IPS-15b (cell line): ENCODE results near the gene ABCC10.
"Not testable (repeated sequence)": the region's sequence is repeated elsewhere in the genome, so short reads cannot be mapped to it uniquely, and the experiment has no call there.

ENCODE experiments used
- H3K27me3 ChIP-seq: one replicate; pipeline ENCODE4 v1.6.1; 2013; ENCODE audit warnings: low read length; ENCODE audit not compliant: control insufficient read depth, insufficient read depth
- H3K36me3 ChIP-seq: one replicate; pipeline ENCODE4 v1.6.1; 2013; ENCODE audit warnings: low read length; ENCODE audit not compliant: control insufficient read depth, insufficient read depth
- H3K4me1 ChIP-seq: one replicate; pipeline ENCODE4 v1.6.1; 2013; ENCODE audit warnings: mild to moderate bottlenecking, low read length; ENCODE audit not compliant: control insufficient read depth, insufficient read depth
- H3K4me3 ChIP-seq: one replicate; pipeline ENCODE4 v1.5.1; 2013; ENCODE audit warnings: low read depth, low read length
- H3K9ac ChIP-seq: one replicate; pipeline ENCODE4 v1.6.1; 2013; ENCODE audit warnings: low read depth, mild to moderate bottlenecking, low read length
- H3K9me3 ChIP-seq: one replicate; pipeline ENCODE4 v1.6.1; 2013; ENCODE audit warnings: mild to moderate bottlenecking, low read length; ENCODE audit not compliant: control insufficient read depth, insufficient read depth

Gene ABCC10

DNA sequence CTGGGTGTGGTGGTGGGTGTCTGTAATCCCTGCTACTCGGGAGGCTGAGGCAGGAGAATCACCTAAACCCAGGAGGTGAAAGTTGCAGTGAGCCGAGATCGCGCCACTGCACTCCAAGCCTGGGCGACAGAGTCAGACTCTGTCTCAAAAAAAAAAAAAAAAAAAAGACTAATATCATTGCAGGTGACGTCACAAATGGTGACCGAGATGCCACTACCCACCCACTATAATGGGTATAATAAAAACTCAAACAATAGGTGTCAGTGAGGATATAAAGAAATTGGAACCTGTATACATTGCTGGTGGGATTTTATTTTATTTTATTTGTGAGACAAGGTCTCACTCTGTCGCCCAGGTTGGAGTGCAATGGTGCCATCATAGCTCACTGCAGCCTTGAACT lies 12.1 kb upstream of the ABCC10 start:
- not testable (repeated sequence) for H3K4me3 ChIP-seq, H3K4me1 ChIP-seq, H3K9ac ChIP-seq, H3K36me3 ChIP-seq, H3K9me3 ChIP-seq, H3K27me3 ChIP-seq

DNA sequence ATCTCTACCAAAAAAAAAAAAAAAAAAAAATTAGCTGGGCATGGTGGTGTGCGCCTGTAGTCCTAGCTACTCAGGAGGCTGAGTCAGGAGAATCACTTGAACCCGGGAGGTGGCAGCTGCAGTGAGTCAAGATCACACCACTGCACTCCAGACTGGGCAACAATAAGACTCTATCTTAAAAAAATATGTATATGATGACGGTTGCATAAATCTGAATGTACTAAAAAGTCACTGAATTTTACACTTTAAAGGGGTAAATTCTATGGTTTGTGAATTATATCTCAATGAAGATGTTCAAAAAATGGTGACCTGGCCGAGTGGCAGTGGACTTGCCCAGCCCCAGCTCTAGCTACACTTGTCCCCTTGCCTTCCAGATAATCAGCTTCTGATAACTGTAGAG lies 10.4 kb upstream of the ABCC10 start:
- Histone ChIP-seq H3K9ac (no peak overlapping the region), H3K27me3 (no peaks in the 10 kb centered on the region), H3K4me1 (no peaks in the 10 kb centered on the region), H3K36me3 (no peaks in the 10 kb centered on the region), H3K4me3 (no peak overlapping the region), H3K9me3 (no peaks in the 10 kb centered on the region)

DNA sequence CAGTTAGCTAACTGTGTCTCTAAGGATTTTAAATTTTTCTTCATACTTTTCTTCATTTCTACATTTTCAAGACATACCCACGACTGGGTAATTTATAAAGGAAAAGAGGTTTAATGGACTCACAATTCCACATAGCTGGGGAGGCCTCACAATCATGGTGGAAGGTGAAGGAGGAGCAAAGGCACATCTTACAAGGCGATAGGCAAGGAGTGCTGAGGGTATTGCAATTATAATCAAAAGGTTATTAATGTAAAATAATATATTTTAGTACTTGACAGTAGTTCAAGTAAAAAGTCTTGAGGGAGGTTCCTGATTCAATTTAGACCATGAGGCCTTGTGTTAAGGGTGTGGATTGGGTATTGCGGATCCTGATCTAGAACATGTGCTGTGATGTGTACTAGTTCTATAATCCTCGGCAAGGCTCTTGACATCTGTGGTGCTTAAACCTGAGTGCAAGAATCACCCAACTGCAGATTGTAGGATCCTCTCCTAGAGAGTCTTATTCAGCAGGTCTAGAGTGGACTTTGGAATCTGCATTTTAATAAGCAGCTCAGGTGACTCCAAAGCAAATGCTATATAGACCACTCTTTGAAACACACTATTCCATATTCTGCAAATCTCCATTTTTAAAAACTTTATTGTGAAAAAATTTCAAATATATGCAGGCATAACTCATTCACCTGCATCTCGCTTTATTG lies 7.2 kb upstream of the ABCC10 start:
- Histone ChIP-seq H3K4me1 (no peaks in the 10 kb centered on the region), H3K36me3 (no peaks in the 10 kb centered on the region), H3K27me3 (no peaks in the 10 kb centered on the region), H3K9me3 (no peaks in the 10 kb centered on the region), H3K4me3 (no peak overlapping the region), H3K9ac (no peak overlapping the region)

DNA sequence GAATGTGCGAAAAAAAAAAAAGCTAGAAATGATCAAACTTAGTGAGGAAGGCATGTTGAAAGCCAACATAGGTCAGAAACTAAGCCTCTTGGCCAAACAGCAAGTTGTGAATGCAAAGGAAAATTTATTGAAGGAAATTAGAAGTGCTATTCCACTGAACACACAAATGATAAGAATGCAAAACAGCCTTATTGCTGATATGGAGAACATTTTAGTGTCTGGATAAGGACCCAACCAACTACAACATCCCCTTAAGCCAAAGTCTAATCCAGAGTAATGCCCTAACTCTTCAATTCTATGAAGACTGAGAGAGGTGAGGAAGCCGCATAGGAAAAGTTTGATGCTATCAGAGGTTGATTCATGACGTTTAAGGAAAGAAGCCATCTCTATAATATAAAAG lies 5.5 kb upstream of the ABCC10 start:
- H3K36me3 ChIP-seq = no peaks in the 10 kb centered on the region
- H3K4me3 ChIP-seq = no peak overlapping the region
- H3K9ac ChIP-seq = no peak overlapping the region
- H3K4me1 ChIP-seq = no peaks in the 10 kb centered on the region
- H3K9me3 ChIP-seq = no peaks in the 10 kb centered on the region
- H3K27me3 ChIP-seq = no peaks in the 10 kb centered on the region

DNA sequence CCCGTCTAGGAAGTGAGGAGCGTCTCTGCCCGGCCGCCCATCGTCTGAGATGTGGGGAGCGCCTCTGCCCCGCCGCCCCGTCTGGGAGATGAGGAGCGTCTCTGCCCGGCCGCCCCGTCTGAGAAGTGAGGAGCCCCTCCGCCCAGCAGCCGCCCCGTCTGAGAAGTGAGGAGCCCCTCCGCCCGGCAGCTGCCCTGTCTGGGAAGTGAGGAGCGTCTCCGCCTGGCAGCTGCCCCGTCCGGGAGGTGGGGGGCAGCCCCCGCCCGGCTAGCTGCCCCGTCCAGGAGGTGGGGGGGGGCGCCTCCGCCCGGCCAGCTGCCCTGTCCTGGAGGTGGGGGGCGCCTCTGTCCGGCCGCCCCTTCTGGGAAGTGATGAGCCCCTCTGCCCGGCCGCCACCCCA lies 2.3 kb upstream of the ABCC10 start:
- H3K36me3 ChIP-seq, H3K27me3 ChIP-seq, H3K9ac ChIP-seq, H3K4me1 ChIP-seq, H3K9me3 ChIP-seq, H3K4me3 ChIP-seq: not testable (repeated sequence)

DNA sequence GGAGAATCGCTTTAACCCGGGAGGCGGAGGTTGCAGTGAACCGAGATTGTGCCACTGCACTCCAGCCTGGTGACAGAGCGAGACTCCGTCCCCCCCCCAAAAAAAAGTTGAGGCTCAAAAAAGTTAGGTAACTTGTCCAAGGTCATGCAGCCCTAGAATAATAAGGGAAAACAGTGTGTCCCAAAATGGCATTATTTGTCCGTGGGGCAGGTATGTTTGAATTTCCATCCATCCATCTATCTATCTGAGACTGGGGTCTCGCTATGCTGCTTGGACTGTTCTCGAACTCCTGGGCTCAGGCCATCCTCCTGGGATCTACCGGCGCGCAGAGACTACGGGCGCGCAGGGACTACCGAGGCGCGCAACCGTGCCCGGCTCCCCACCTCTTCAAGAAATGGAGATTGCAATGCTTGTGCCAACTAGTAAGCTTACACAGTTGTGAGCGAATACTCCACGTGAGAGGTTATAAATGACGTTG lies 374 bp upstream of the ABCC10 start:
- Histone ChIP-seq H3K27me3 (no peaks in the 10 kb centered on the region), H3K9ac (peak overlapping the region; percentile 60), H3K4me1 (no peaks in the 10 kb centered on the region), H3K36me3 (peaks cover 1% of the 10 kb centered on the region), H3K9me3 (no peaks in the 10 kb centered on the region), H3K4me3 (peak overlapping the region; percentile 97)

DNA sequence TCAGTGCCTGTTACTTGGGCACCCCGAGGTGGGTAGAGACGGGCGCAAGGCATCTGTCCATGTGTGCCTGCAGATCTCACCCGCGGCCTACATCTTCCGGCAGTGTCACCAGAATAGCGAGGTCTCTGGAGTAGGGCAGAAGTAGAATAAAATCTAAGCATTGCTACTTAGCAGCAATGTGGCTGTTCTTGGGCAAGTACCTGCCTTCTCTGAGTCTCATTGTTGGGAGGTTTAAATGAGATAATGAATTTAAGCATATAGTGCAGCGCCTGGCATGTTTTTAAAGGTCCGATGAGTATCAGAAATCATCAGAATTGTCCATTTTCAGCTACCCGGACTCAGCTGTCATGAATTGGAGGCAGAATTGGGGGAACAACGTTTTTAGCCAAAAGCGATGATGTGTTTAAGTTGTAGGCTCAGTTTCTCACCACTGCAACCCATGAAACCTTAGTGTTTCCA lies 800 bp downstream of the ABCC10 start:
- no peaks in the 10 kb centered on the region for H3K9me3 ChIP-seq
- peak overlapping the region; percentile 91 for H3K9ac ChIP-seq
- H3K27me3 ChIP-seq = no peaks in the 10 kb centered on the region
- H3K36me3 ChIP-seq = peaks cover 8% of the 10 kb centered on the region
- no peaks in the 10 kb centered on the region for H3K4me1 ChIP-seq
- peak overlapping the region; percentile 97 for H3K4me3 ChIP-seq

DNA sequence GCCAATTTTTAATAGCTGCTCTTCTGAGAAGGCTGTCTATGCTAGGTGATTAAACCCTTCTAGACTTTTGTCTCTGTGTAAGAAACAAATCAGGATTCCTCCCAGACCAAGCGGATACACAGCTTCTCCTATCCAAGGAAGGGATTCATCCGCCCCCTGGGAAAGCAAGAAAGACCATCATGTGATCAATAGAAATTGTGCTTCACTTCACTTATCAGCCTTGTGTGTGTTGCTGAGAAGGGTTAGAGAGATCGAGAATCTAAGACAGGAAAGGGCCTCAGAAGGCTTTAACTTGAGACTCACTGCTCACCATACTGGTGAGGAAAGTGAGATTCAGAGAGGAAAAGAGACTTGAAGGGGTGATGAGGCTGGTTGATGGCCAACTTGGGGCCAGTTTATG lies 1.5 kb downstream of the ABCC10 start:
- Histone ChIP-seq H3K4me3 (peak overlapping the region; percentile 97), H3K9ac (no peak overlapping the region), H3K4me1 (no peaks in the 10 kb centered on the region), H3K9me3 (no peaks in the 10 kb centered on the region), H3K27me3 (no peaks in the 10 kb centered on the region), H3K36me3 (peaks cover 8% of the 10 kb centered on the region)

DNA sequence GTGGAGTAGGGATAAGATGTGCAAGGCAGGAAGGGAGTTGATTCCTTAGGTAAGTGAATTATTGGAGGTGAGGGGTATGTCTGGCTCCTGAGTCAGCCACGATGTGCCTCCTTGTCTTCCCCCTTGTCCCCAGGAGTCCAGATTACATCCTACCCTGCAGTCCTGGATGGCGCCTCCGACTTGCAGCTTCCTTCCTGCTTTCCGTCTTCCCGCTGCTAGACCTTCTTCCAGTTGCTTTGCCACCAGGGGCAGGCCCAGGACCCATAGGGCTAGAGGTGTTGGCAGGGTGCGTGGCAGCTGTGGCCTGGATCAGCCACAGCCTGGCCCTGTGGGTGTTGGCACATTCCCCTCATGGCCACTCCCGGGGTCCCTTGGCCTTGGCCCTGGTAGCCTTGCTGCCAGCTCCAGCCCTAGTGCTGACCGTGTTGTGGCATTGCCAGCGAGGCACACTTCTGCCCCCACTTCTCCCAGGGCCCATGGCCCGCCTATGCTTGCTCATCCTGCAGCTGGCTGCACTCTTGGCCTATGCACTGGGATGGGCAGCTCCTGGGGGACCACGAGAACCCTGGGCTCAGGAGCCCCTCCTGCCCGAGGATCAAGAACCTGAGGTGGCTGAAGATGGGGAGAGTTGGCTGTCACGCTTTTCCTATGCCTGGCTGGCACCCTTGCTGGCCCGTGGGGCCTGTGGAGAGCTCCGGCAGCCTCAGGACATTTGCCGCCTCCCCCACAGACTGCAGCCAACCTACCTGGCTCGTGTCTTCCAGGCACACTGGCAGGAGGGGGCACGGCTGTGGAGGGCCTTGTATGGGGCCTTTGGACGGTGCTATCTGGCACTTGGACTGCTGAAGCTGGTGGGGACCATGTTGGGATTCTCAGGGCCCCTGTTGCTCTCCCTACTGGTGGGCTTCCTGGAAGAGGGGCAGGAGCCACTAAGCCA lies 4.9 kb downstream of the ABCC10 start:
- peaks cover 12% of the 10 kb centered on the region for H3K36me3 ChIP-seq
- H3K4me1 ChIP-seq = no peaks in the 10 kb centered on the region
- no peaks in the 10 kb centered on the region for H3K9me3 ChIP-seq
- H3K4me3 ChIP-seq = no peak overlapping the region
- no peaks in the 10 kb centered on the region for H3K27me3 ChIP-seq
- no peak overlapping the region for H3K9ac ChIP-seq

DNA sequence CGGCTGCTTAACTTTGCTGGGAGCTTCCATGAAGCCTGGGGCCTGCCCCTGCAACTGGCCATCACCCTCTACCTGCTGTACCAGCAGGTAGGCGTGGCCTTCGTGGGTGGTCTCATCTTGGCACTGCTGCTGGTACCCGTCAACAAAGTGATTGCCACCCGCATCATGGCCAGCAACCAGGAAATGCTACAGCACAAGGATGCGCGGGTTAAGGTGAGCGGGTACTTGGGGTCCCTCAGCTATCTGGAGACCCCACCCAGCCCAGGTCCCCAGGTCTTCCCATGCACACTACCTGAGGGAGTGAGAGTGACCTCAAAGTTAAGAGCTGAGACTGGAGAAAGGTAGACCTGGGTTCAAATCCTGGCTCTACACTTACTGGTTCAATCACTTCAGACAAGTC lies 5.8 kb downstream of the ABCC10 start:
- H3K9me3 ChIP-seq = no peaks in the 10 kb centered on the region
- H3K4me3 ChIP-seq = no peak overlapping the region
- H3K27me3 ChIP-seq = no peaks in the 10 kb centered on the region
- peaks cover 12% of the 10 kb centered on the region for H3K36me3 ChIP-seq
- H3K4me1 ChIP-seq = no peaks in the 10 kb centered on the region
- no peak overlapping the region for H3K9ac ChIP-seq

DNA sequence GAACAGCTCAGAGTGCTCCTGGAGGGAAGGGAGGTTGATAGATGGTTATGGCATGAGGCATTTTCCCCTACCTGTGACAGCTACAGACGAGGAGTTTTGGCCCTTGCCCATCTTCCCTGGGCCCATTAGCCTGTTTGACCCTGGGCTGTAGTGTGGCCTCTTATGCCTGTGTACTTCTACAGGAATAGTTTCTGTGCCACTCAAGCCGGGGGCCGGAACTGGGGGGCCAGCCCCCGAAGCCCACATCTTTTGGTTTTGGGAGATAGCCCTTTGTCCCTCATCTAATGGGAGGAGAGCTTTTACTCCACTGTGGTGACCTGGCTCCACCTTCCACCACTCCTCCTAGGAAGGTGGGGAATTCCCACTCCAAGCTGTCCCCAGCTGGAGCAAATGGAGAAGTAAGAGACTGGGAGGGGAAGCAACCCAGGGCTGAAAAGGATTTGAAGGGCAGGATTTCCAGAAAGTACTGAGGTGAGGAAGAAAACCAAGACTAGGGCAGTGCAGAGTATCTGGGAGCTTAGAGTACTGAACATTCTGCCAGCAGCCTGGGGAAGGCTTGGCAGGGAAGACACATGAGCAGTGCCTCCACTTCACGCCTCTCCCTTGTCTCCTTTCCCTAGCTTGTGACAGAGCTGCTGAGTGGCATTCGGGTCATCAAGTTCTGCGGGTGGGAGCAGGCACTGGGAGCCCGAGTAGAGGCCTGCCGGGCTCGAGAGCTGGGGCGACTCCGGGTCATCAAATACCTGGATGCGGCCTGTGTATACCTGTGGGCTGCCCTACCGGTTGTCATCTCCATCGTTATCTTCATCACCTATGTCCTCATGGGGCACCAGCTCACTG lies 6.9 kb downstream of the ABCC10 start:
- no peaks in the 10 kb centered on the region for H3K9me3 ChIP-seq
- H3K27me3 ChIP-seq = no peaks in the 10 kb centered on the region
- peaks cover 12% of the 10 kb centered on the region for H3K36me3 ChIP-seq
- H3K4me1 ChIP-seq = no peaks in the 10 kb centered on the region
- no peak overlapping the region for H3K9ac ChIP-seq
- no peak overlapping the region for H3K4me3 ChIP-seq
